ENCODE data around the gene SLC5A11.
"Not testable (repeated sequence)": the region's sequence is repeated elsewhere in the genome, so short reads cannot be mapped to it uniquely, and the experiment has no call there.

Gene SLC5A11

DNA sequence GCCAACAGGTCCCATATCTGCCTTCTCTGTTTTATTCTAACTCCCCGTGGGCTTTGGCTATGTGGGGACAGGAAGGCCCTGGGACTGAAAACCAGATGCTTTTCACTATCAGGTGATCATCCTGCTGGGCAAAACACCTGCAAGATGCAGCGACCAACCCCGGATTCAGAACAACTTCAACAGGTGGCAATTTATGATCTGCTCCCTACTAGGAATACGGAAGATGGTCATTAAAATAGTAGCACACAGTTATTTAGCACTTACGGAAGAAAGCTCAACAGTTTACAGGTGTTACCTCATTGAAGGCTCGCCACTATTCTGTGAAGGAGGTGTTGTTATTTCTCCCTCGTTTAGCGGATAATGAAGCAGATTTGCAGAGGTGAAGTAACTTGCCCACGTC, 7.8 kb upstream of the SLC5A11 start:
- no peak for DNase-seq

DNA sequence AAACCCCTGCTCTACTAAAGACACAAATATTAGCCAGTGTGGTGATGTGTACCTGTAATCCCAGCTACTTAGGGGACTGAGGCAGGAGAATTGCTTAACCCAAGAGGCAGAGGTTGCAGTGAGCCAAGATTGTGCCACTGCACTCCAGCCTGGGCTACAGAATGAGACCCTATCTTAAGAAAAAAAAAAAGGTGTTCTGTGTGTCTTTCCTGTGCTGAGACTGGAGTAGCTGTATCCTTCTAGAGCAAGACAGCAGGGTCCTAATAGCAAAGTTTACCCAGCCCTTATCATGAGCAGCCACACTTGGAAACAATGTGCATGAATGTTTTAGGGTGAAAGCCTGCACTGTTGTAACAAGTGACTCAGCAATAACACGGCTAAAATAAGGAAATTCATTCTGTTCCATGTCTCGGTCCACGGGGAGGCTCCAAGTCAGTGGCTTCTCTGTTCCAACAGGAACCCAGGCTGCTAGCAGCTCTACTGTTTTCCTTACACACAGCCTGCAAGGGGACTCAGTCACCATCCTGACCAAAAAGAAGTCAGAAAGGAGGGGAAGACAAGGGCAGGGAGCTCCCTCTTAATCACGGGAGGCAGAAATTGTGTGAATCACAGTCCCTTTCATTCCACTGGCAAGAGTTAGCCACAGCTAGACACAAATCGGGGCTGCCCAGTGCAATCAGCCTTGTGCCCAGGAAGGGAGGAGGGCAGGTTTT, 7.1 kb upstream of the SLC5A11 start:
- no peak for DNase-seq

DNA sequence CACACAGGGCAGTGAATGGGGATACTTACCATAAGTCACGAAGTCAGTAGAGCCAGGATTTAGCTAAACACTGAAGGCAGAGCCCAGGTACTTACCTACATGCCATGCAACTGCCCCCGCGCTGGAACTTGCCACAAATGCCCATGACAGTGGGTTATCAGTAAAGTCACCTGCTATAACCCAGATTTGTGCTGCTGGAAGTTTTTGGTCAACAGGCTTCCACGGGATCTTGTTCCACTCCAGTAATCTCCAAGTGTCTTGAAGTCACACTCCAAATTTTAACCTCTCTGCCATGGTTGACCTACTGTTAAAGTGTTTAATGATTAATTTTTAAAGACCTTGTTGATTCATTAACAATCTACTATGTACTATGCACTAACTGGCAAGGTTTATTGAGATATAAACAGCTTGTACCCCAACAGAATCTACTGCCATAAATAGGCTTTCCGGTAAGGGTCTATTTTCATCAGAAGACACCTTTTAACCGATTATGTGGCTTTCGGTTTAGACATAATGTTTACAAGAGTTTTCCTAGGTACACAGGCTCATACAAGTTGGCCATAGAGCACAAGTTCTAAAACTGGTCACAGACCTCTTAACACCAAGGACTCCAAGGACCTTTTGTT, 6.3 kb upstream of the SLC5A11 start:
- no peak for DNase-seq

DNA sequence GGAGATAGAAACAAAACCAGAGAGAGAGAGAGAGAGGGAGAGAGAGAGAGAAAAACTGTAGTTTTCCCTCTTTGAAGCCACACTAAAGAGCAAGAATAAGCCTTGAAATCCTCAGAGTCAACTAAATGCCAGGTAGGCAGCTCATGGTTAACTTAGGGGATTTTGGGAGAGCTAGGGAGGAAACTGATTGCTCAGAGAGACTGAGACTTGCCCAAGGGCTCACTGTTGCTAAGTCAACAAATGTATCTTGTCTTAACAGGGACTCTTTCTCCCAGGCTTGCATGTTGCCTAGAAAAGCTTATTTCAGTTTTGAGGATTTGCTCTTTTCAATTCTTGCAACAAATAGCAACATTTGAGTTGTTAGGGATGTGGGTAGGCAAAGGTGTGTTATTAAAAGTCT, 4.5 kb upstream of the SLC5A11 start:
- DNase-seq: no peak

DNA sequence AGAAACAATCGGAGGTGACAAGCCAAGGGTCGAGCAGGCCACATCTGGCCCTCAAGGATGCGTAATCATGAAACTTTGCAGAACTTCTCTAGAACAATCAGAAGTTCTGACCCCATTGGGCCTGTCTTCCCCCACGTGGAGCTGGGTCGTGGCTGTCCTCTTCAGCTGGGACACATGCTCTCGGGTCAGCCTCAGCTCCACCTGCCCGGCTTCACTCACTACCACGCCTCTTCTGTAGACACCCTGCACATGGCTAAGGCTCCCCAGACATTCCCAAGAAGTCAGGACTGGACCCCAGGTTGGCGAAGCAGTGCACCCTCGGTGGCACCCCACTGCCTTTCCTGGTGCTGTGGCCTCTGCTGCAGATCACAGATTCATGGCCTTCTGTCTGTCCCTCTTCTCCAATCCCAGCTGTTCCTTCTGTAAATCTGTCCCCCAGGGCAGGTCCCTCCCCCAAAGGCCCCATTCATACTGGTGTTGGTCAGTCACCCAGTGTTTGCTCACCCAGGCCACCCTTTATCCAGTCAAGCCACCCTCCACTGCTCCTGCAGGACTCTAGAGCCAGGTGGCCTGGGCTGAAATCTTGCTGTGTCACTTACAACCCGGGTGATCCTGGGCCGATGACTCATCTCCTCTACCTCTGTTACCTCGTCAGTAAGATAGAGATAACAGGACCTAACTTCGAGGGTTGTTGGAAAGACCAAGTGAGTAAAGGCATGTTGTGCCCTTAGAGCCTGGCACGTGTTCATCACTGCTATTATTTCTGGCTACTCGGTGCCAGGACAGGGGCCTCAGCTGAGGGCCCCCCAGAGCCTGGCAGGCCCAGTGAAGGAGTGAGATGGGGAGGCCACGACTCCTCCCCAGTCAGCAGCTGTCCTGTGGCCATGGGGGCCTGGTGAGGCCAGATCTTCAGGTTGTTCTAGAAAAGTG, 1.4 kb upstream of the SLC5A11 start:
- no peak for DNase-seq

DNA sequence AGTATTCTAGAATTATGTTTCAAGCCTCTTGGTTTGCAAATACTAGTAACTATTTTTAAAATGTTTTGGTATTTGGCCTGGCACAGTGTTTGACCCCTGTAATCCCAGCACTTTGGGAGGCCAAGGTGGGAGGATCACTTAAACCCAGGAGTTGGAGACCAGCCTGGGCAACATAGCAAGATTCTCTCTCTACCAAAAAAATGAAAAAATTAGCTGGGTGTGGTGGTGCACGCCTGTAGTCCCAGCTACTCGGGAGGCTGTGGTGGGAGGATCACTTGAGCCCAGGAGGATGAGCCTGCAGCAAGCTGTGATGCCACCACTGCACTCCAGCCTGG, 765 bp upstream of the SLC5A11 start:
- DNase-seq: not testable (repeated sequence)

DNA sequence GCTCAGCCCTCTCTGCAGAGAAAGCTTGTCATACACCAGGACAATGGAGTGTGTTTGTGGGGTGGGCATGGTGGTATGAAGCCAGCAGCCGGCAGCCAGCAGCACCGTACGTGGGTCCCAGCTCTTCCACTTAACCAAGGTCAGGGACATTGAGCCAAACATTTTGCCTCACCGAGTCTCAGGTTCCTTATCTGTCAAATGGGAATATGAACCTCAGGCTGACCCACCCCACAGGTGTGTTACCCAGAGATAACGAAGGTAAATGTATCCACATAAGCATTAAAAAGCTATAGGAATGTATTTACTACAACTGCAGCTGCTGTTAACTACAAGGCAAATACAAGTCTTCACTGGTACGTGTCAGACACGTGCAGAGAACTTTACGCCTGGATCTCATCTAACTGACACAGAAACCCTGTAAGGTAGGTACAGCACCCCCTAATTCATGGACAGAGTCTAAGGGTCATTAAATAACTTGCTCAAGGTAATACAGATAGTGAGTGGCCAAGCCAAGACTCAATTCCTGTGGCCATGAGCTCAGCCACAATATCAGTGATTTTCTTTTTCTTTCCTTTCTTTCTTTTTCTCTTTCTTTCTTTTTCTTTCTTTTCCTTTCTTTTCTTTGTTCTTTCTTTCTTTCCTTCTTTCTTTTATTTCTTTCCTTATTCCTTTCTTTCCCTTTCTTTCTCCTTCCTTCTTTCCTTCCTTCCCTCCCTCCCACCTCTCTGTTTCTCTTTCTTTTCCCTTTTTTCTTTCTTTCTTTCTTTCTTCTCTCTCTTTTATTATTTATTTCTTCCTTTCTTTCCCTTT, 990 bp downstream of the SLC5A11 start:
- no peak for DNase-seq

DNA sequence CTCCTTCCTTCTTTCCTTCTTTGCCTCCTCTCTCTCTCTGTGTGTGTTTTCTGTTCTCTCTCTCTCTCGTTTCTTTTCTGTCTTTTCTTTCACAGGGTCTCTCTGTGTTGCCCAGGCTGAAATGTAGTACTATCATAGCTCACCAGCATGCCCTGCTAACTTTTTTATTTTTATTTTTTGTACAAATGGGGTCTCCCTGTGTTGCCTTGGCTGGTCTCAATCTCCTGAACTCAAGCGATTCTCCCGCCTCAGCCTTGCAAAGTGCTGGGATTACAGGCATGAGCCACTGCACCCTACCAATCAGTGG, 1.5 kb downstream of the SLC5A11 start:
- DNase-seq: no peak

DNA sequence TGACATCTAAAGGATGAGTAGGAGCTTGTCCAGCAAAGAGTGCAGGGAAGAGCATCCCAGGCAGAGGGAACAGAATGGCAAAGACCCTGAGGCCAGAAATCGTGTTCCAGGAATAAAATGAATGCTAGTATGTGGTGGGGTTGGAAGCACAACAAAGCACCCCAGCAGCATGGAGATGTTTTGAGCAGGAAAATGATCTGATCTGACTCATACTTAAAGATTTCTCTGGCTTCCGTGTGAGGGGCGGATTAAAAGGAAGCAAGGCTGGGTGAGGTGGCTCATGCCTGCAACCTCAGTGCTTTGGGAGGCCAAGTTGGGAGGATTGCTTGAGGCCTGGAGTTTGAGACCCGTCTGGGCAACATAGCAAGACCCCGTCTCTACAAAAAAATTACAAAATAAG, 2.3 kb downstream of the SLC5A11 start:
- DNase-seq: no peak

DNA sequence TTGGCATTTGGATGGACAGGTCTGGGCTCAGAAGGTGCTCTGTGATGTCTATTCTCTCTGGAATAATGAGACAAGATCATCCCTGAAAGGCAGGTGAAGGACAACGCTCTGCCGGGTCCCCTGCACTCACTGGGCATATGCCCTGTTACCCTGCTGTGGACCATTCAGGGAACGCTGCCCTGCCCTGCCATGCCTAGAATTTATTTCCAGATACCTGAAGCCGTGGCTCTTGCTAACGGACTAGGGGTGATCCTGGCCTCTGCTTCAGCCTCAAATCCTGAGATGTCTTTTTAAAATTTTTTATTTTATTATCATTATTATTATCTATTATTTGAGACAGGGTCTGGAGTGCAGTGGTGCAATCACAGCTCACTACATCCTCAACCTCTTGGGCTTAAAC, 3.9 kb downstream of the SLC5A11 start:
- no peak for DNase-seq

DNA sequence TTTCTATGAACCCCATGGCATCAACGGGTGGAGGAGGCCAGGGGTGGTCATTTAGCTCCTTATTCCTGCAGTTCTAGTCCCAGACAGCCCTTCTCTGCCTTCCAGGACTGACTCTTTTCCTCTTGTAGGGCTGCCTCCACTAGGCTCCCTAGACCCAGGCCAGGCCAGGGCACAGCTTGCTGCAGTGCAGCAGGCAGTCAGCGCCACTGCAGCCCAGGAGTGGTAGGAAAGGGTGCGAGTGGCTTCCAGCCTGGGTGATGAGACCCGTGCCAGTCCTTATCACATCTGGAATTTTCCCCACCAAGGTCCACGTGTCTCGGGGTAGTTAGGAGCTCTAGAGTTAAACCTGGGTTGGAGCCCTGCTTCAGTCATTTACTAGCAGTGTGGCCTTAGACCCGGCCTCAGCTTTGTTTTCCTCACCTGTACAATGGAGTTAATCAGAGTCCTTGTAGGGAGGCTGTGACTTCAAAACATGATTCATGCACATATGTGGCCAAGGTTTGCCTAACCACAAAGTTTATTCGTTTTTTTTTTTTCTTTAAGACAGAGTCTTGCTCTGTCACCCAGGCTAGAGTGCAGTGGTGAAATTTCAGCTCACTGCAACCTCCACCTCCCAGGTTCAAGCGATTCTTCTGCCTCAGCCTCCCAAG, 4.7 kb downstream of the SLC5A11 start:
- no peak for DNase-seq

DNA sequence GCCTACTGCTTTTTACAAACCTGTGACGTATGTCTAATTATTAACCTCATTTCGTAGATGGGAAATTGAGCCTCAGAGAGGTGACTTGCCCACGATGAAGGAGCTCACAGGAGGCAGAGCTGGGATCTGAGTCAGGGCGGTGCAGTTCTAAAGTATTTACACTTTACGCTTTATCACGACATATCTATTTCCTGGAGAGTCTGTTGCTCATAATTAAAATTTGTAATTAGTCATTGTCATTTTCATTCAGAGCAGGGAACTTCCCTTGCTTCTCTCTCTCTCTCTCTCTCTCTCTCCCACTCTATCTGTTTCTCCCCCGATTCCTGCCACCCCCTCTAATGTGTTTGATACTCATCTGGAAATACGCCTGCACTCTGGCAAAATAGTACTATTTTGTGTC, 5.9 kb downstream of the SLC5A11 start:
- DNase-seq: no peak

DNA sequence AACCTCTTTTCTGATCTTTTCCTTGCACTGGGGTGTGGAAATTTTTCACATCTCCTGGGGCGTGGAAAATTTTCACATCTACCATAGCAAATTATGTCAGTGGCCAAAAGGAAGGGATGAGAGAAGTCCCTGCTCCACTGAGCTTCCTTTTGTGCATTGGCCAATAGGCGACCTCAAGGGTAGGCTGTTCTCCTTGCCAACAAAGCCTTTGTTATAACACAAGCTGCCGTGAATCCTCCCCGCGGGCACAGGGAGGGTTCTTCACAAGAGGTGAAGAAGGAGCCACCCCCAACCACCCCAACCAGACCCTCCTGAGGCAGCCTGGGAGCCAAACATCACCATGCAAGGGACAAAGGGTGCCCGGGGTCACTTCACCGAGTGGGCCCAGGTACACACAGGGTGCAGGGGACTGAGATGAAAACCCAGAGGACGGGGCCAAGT, 6.5 kb downstream of the SLC5A11 start:
- no peak for DNase-seq

DNA sequence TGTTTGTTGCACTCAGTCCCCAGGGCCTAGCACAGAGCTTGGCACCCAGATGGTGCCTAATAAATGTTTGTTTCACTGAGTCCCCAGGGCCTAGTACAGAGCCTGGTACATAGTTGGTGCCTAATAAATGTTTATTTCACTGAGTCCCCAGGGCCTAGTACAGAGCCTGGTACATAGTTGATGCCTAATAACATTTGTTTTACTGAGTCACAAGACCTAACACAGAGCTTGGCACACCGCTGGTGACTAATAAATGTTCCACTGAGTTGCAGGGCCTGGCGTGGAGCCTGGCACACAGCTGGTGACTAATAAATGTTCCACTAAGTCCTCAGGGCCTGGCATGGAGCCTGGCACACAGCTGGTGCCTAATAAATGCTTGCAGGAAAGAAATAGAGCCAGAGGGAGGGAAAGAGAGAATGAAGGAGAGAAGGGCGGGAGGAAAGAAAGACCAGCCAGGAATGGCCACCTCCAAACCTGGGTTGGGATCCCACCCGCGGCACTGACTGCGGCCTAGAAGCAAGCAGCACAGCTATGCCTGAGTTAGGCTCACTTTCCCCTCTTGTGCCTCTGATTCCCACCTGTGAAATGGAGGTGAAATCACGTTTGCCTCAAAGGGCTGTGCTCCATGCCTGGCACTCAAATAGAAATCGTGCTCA, 7.5 kb downstream of the SLC5A11 start:
- no peak for DNase-seq

DNA sequence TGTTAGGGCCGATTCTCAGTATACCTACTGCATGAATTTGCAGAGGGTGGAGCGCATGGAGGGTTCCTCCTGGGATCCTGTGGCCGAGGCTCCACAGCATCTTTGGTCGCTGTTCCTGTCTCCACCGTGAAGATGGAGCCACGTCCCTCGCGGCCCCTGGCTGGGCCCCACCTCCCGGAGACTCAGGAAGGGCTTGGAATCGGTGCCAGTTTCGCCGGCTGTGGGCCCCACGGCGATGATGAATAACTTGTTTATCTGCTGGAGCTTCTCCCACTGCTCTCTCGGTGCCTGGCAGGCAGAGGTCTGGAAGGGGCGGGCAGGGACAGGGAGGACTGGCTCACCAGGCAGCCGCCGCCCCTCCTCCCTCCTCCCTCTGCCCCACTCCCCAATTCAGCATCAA, 8.1 kb downstream of the SLC5A11 start:
- DNase-seq: no peak

DNA sequence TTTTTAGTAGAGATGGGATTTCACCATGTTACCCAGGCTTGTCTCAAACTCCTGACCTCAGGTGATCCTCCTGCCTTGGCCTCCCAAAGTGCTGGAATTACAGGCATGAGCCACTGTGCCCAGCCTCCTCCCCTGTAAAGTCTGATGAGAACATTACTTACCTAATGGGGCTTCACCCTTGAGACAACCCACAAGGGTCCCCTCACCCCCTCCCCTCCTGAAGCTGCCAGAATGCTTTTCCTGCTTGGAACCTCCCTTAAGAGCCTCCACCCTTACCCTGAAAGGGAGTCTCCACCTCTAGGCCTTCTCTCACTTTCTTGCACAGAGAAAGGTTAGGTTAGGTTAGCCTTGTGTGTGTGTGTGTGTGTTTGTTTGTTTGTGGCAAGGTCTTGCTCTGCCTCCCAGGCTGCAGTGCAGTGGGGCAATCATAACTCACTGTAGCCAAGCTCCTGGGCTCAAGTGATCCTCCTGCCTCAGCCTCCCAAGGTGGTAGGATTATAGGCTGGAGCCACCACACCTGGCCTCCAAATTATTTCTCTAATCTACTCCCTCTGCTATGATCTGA, 8.9 kb downstream of the SLC5A11 start:
- DNase-seq: no peak

DNA sequence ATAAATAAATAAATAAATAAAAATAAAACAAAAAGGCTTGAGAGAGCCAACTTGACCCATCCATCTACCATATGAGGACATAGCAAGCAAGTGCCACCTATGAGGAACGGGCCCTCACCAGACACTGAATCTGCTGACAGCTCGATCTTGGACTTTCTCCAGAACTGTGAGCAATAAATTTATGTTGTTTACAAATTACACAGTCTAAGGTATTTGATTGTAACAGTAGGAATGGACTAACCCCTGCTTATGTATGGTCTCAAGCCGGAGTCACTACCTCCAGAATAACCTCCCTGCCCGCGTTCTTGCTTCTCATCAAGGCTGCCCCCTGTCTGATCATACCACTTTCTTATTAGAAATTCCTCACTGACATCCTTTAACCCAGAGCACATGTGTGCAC, 9.9 kb downstream of the SLC5A11 start:
- no peak for DNase-seq

DNA sequence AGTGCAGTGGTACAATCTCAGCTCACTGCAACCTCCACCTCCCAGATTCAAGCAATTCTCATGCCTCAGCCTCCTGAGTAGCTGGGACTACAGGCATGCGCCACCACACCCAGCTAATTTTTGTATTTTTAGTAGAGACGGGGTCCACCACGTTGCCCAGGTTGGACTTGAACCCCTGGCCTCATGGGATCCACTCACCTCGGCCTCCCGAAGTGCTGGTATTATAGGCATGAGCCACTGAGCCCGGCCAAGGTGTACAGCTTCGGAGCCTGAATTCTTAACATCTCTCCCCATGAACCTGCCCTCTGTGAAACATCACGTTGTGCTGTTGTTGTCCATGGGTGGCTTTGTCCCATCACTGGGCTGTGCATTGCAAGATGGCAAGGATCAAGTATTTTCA, 11.1 kb downstream of the SLC5A11 start:
- DNase-seq: not testable (repeated sequence)

DNA sequence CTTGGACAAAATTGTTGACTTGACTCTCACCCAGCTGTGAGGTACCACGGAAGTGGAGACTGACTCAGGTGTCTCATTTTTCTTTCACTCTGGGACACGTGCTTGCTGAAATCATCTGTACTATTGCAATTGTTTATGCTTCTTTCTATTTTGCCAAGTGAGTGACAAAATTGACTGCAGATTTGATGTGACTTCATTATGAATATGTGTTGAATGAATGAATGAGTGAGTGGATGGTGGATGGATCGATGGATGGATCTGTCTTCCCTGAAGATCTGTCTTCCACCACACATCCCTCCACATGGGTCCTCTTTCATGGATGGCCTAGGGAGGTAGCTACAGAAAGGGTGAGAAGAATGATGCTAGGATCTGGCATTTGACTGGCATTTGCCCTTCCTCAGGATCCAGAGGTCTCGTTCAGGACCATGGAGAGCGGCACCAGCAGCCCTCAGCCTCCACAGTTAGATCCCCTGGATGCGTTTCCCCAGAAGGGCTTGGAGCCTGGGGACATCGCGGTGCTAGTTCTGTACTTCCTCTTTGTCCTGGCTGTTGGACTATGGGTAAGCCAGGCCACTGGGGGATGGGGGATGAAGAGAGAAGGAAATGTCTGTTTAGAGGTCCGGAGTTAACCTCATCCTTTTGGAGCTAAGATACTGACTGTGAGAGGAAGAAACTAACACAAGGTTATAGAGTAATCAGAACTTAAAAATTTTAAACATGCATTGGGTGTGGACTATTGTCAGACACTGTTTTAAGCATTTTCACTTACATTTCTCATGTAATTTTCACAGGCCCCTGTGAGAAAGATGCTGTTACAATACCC, 12.7 kb downstream of the SLC5A11 start:
- no peak for DNase-seq

DNA sequence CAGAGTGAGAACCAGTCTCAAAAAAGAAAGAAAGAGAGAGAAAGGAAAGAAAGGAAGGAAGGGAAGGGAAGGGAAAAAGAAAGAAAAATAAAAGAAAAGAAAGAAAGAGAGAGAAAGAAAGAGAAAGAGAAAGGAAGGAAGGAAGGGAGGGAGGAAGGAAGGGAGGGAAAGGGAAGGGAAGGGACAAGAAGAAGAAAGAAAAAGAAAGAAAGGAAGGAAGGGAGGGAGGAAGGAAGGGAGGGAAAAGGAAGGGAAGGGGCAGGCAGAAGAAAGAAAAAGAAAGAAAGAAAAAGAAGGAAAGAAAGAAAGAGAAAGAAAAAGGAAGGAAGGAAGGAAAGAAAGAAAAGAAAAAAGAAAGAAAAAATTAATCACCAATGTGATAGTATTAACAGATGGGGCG, 15.7 kb downstream of the SLC5A11 start:
- DNase-seq: no peak

All from activated gamma-delta T cell (primary cell).